ENCODE data around the gene FCHO2.

GRCh38 chr5:73131711-73132425 is 176.0 kb downstream of the FCHO2 start:
- TF ChIP-seq CTCF (conservative IDR thresholded peaks at IDR 0.05; ENCODE audit: low read depth, low read length) (no peak), EZH2 (IDR thresholded peaks at IDR 0.05; ENCODE audit: borderline replicate concordance, low read depth, low read length, poor library complexity, severe bottlenecking) (no peak)

All from A673 (cell line).